ENCODE data around the gene GTF2F2. TPM values are rescaled to one million over a fixed set of nuclear protein-coding genes. Genes with fewer than 3 reads are reported as not detected.
"Not testable (repeated sequence)": the region's sequence is repeated elsewhere in the genome, so short reads cannot be mapped to it uniquely, and the experiment has no call there.

The GTF2F2 gene
- total RNA-seq, 4 donors from 2014 or later: 24.5 to 35.0 (median 30.5) TPM

DNA sequence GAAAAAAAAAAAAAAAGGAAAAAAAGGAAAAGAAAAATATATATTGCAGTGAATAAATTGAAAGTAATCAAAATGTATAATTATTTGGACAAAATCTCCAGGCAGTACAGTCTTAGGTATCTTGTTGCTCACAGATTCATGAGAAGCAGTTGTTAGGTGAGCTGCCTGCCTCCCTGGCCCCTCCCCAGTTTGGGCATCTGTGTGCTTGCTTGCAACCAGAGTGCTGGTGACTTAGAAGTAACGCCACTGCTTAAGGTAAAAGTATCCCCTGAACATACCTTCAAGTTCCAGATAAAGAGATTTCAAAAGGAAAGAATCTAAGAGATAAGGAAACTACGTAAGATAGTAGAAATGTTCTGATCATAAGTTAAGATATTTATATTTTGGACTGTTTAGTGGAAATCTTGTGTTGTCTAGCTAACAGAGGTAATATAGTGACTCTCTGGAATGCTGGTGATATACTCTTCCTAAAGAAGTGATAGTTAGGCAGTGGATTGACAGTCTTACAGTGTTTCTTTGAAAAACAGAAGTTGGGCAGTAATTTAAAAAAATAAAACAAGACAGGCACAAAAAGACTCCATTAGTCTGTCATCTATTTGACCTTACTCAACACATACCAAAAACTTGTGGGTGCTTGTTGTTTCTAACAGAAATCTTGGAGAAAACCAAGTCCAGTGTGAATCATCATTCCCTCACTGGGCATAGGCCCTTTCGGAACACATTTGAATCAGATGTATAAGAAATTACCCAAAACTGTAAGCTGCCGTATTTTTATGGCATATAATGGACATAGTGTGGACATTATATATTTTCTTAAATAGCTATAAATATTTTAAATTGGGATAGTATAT, 118.9 kb downstream of the GTF2F2 start:
- H3K27ac ChIP-seq: no peak overlapping the region

DNA sequence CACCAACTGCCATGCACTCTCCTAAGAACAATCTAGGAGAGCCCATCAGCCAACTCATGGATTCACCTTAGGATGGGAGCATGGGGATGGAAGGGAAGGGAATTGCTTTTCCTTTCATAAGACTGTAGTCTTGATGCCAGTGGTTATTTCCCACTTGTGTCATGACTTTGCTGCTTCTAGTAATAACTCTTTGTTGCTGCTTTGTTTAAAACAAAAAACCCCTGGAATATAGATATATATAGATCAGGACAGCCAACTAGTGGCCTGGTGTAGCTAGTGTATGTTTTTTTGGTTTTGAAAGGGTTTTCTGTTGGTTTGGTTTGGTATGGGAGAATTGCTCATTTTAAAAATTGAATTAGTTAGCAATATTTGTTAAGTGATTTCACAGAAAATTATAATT, 119.8 kb downstream of the GTF2F2 start:
- Histone ChIP-seq H3K4me3 (no peak overlapping the region), H3K9me3 (no peaks in the 10 kb centered on the region), H3K4me1 (peaks cover 31% of the 10 kb centered on the region), H3K27me3 (no peaks in the 10 kb centered on the region), H3K27ac (no peak overlapping the region), H3K36me3 (no peaks in the 10 kb centered on the region)
- TF ChIP-seq, protein P1, sequence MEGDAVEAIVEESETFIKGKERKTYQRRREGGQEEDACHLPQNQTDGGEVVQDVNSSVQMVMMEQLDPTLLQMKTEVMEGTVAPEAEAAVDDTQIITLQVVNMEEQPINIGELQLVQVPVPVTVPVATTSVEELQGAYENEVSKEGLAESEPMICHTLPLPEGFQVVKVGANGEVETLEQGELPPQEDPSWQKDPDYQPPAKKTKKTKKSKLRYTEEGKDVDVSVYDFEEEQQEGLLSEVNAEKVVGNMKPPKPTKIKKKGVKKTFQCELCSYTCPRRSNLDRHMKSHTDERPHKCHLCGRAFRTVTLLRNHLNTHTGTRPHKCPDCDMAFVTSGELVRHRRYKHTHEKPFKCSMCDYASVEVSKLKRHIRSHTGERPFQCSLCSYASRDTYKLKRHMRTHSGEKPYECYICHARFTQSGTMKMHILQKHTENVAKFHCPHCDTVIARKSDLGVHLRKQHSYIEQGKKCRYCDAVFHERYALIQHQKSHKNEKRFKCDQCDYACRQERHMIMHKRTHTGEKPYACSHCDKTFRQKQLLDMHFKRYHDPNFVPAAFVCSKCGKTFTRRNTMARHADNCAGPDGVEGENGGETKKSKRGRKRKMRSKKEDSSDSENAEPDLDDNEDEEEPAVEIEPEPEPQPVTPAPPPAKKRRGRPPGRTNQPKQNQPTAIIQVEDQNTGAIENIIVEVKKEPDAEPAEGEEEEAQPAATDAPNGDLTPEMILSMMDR (IDR thresholded peaks at IDR 0.05): no peak
- TF ChIP-seq EP300 (IDR thresholded peaks at IDR 0.05): no peak
- no peak for TF ChIP-seq POLR2AphosphoS5 (IDR thresholded peaks at IDR 0.05)
- no peak for TF ChIP-seq POLR2A (IDR thresholded peaks at IDR 0.05)
- no peak for DNase-seq (ENCODE audit: low spot score in 2 of 2)

More for the DNA sequence above, 118.9 kb downstream of the GTF2F2 start:
- no peak overlapping the region for H3K4me3 ChIP-seq
- H3K4me1 ChIP-seq: peaks cover 31% of the 10 kb centered on the region
- no peaks in the 10 kb centered on the region for H3K36me3 ChIP-seq
- WGBS: 69% methylated on average over 4 of the region's 4 CpGs
- no peak for DNase-seq (ENCODE audit: low spot score in 2 of 2)
- H3K27me3 ChIP-seq: no peaks in the 10 kb centered on the region
- H3K9me3 ChIP-seq: no peaks in the 10 kb centered on the region
- TF ChIP-seq, protein P1 (IDR thresholded peaks at IDR 0.05): no peak
- no peak for TF ChIP-seq POLR2A (IDR thresholded peaks at IDR 0.05)
- no peak for TF ChIP-seq POLR2AphosphoS5 (IDR thresholded peaks at IDR 0.05)
- no peak for TF ChIP-seq EP300 (IDR thresholded peaks at IDR 0.05)

GRCh38 chr13:45242070-45242469, 121.8 kb downstream of the GTF2F2 start:
- 9% methylated on average over 3 of the region's 3 CpGs for WGBS
- H3K27ac ChIP-seq: no peak overlapping the region
- TF ChIP-seq POLR2A (IDR thresholded peaks at IDR 0.05): no peak
- no peak for DNase-seq (ENCODE audit: low spot score in 2 of 2)
- no peaks in the 10 kb centered on the region for H3K9me3 ChIP-seq
- H3K4me1 ChIP-seq: peaks cover 31% of the 10 kb centered on the region
- no peaks in the 10 kb centered on the region for H3K27me3 ChIP-seq
- H3K36me3 ChIP-seq: no peaks in the 10 kb centered on the region
- no peak overlapping the region for H3K4me3 ChIP-seq

- no peak overlapping the region for H3K4me3 ChIP-seq
- no peaks in the 10 kb centered on the region for H3K9me3 ChIP-seq
- H3K36me3 ChIP-seq: no peaks in the 10 kb centered on the region
- peak overlapping the region; percentile 14 for H3K27ac ChIP-seq
- DNase-seq (ENCODE audit: low spot score in 2 of 2): no peak
- peaks cover 31% of the 10 kb centered on the region for H3K4me1 ChIP-seq
- WGBS: 81% methylated on average over 1 of the region's 1 CpG
- TF ChIP-seq, protein P1 (IDR thresholded peaks at IDR 0.05): no peak
- TF ChIP-seq EP300 (IDR thresholded peaks at IDR 0.05) (no peak), POLR2A (IDR thresholded peaks at IDR 0.05) (no peak), POLR2AphosphoS5 (IDR thresholded peaks at IDR 0.05) (no peak)
- no peaks in the 10 kb centered on the region for H3K27me3 ChIP-seq
Measured at GRCh38 chr13:45242524-45242923, 122.2 kb downstream of the GTF2F2 start.

DNA sequence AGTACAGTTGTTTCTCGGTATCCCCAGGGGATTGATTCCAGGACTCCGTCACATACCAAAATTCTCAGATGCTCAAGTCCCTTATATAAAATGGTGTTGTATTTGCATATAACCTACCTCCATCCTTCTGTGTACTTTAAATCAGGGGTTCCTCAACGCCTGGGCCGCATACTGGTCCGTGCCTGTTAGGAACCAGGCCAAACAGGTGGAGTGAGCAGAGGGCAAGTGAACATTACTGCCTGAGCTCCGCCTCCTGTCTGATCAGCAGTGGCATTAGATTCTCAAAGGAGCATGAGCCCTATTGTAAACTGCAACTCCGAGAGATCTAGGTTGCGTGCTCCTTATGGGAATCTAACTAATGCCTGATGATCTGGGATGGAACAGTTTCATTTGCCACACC, 122.8 kb downstream of the GTF2F2 start:
- no peaks in the 10 kb centered on the region for H3K36me3 ChIP-seq
- H3K27ac ChIP-seq: no peak overlapping the region
- DNase-seq (ENCODE audit: low spot score in 2 of 2): no peak
- TF ChIP-seq POLR2A (IDR thresholded peaks at IDR 0.05) (no peak), POLR2AphosphoS5 (IDR thresholded peaks at IDR 0.05) (no peak), EP300 (IDR thresholded peaks at IDR 0.05) (no peak)
- TF ChIP-seq, protein P1 (IDR thresholded peaks at IDR 0.05): no peak
- H3K4me1 ChIP-seq: peaks cover 31% of the 10 kb centered on the region
- WGBS: 71% methylated on average over 8 of the region's 8 CpGs
- no peak overlapping the region for H3K4me3 ChIP-seq
- H3K27me3 ChIP-seq: no peaks in the 10 kb centered on the region
- H3K9me3 ChIP-seq: no peaks in the 10 kb centered on the region

DNA sequence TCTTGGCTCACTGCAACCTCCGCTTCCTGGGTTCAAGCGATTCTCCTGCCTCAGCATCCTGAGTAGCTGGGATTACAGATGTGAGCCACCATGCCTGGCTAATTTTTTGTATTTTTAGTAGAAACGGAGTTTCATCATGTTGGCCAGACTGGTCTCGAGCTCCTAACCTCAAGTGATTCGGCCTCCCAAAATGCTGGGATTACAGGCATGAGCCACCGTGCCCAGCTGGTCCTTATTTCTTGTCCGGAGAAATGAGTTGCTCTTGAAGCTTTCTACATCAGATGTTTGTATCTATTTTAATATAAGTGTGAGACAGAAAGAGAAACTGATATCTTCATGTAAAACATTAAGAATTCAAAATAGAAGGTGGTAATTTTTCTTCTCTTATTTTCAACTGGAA, 124.4 kb downstream of the GTF2F2 start:
- not testable (repeated sequence) for H3K27me3 ChIP-seq; H3K27ac ChIP-seq; H3K36me3 ChIP-seq; H3K9me3 ChIP-seq; DNase-seq (ENCODE audit: low spot score in 2 of 2); H3K4me3 ChIP-seq
- peaks cover 24% of the 10 kb centered on the region for H3K4me1 ChIP-seq
- 88% methylated on average over 7 of the region's 7 CpGs for WGBS
